GM23338 (cell line): ENCODE data around the gene BEST1. TPM values are rescaled to one million over a fixed set of nuclear protein-coding genes. Genes with fewer than 3 reads are reported as not detected.

Experiments
- ATAC-seq: fragments of 200-7000 bp; cut with Tn5 transposase; 3 replicates; pipeline ENCODE4 v1.9.1; 2020
- DNase-seq: peaks from one replicate; pipeline ENCODE4 v3.0.0-alpha.2; 2015; ENCODE audit warnings: low spot score
- H2AFZ ChIP-seq: fragments of 200-600 bp; sonication (generic); 2 replicates; pipeline ENCODE4 v1.8.0; 2016; ENCODE audit warnings: antibody characterized with exemption, mild to moderate bottlenecking, moderate library complexity
- H3F3A ChIP-seq: fragments of 200-600 bp; sonication (generic); replicated peaks from 2 replicates; pipeline ENCODE4 v1.8.0; 2017; ENCODE audit warnings: antibody characterized with exemption, mixed run types, low read depth
- H3K27ac ChIP-seq: fragments of 200-600 bp; sonication (generic); 2 replicates; pipeline ENCODE4 v1.6.1; 2016; ENCODE audit warnings: low read depth
- H3K27me3 ChIP-seq: fragments of 200-600 bp; sonication (generic); 2 replicates; pipeline ENCODE4 v1.8.0; 2016; ENCODE audit warnings: mild to moderate bottlenecking, mixed run types, moderate library complexity; ENCODE audit not compliant: insufficient read depth
- H3K36me3 ChIP-seq: fragments of 200-600 bp; sonication (generic); 2 replicates; pipeline ENCODE4 v1.8.0; 2016; ENCODE audit warnings: mild to moderate bottlenecking; ENCODE audit not compliant: insufficient read depth
- H3K4me1 ChIP-seq: fragments of 200-600 bp; sonication (generic); 2 replicates; pipeline ENCODE4 v1.8.0; 2016; ENCODE audit warnings: mild to moderate bottlenecking, moderate library complexity; ENCODE audit not compliant: insufficient read depth
- H3K4me2 ChIP-seq: fragments of 200-600 bp; sonication (generic); 2 replicates; pipeline ENCODE4 v1.7.1; 2017; ENCODE audit warnings: mixed run types
- H3K4me3 ChIP-seq: fragments of 200-600 bp; sonication (generic); 2 replicates; pipeline ENCODE4 v1.6.1; 2016; ENCODE audit warnings: mixed run types
- H3K79me2 ChIP-seq: fragments of 200-600 bp; sonication (generic); replicated peaks from 2 replicates; pipeline ENCODE4 v1.8.0; 2017; ENCODE audit warnings: mild to moderate bottlenecking; ENCODE audit not compliant: insufficient read depth
- H3K9me2 ChIP-seq: fragments of 200-600 bp; sonication (generic); 2 replicates; pipeline ENCODE4 v1.8.0; 2017; ENCODE audit not compliant: insufficient read depth
- H4K20me1 ChIP-seq: fragments of 200-600 bp; sonication (generic); replicated peaks from 2 replicates; pipeline ENCODE4 v1.8.0; 2017; ENCODE audit warnings: mild to moderate bottlenecking; ENCODE audit not compliant: insufficient read depth
- H3K27ac Mint-ChIP-seq: 2 replicates; pipeline ENCODE4 v1.8.0; 2020; ENCODE audit warnings: inconsistent platforms, mild to moderate bottlenecking, moderate library complexity, mixed read lengths
- H3K27me3 Mint-ChIP-seq: 3 replicates; pipeline ENCODE4 v1.8.0; 2022; ENCODE audit warnings: low read depth, mild to moderate bottlenecking, moderate library complexity, mixed read lengths, inconsistent platforms; ENCODE audit not compliant: insufficient read depth, poor library complexity
- H3K36me3 Mint-ChIP-seq: 3 replicates; pipeline ENCODE4 v1.8.0; 2021; ENCODE audit warnings: low read depth, mild to moderate bottlenecking, inconsistent platforms, moderate library complexity, mixed read lengths
- H3K4me1 Mint-ChIP-seq: 3 replicates; pipeline ENCODE4 v1.8.0; 2020; ENCODE audit warnings: mild to moderate bottlenecking, inconsistent platforms, mixed read lengths
- H3K4me3 Mint-ChIP-seq: 3 replicates; pipeline ENCODE4 v1.8.0; 2021; ENCODE audit warnings: moderate library complexity, mild to moderate bottlenecking, inconsistent platforms, mixed read lengths
- H3K9me3 Mint-ChIP-seq: 3 replicates; pipeline ENCODE4 v1.8.0; 2020; ENCODE audit warnings: moderate library complexity, mild to moderate bottlenecking, inconsistent platforms, mixed read lengths
- CREB1 ChIP-seq: fragments of 250-450 bp; sonication (Bioruptor Pico); IDR thresholded peaks from 2 replicates; pipeline ENCODE4 v1.5.0; 2020; ENCODE audit warnings: low read depth, mild to moderate bottlenecking, moderate library complexity
- ETS1 ChIP-seq: IDR thresholded peaks from 2 replicates; pipeline ENCODE4 v1.6.1; 2016; ENCODE audit warnings: antibody characterized with exemption
- EZH2 ChIP-seq: fragments of 200-600 bp; sonication (generic); IDR thresholded peaks from one replicate; pipeline ENCODE4 v1.8.0; 2017; ENCODE audit warnings: antibody characterized with exemption, mild to moderate bottlenecking, low read depth; ENCODE audit not compliant: unreplicated experiment
- EZH2phosphoT487 ChIP-seq: fragments of 200-600 bp; sonication (generic); IDR thresholded peaks from one replicate; pipeline ENCODE4 v1.8.1; 2018; ENCODE audit warnings: antibody characterized with exemption; ENCODE audit not compliant: unreplicated experiment
- JUNB ChIP-seq: IDR thresholded peaks from one replicate; pipeline ENCODE4 v1.6.1; 2016; ENCODE audit warnings: antibody characterized with exemption; ENCODE audit not compliant: unreplicated experiment
- NANOG ChIP-seq: IDR thresholded peaks from 2 replicates; pipeline ENCODE4 v1.6.1; 2016; ENCODE audit warnings: antibody characterized with exemption, borderline replicate concordance
- POLR2AphosphoS5 ChIP-seq: IDR thresholded peaks from 2 replicates; pipeline ENCODE4 v1.6.1; 2016; ENCODE audit warnings: antibody characterized with exemption, low read depth
- REST ChIP-seq: IDR thresholded peaks from one replicate; pipeline ENCODE4 v1.6.1; 2018; ENCODE audit warnings: antibody characterized with exemption; ENCODE audit not compliant: unreplicated experiment
- STAT1 ChIP-seq: IDR thresholded peaks from one replicate; pipeline ENCODE4 v1.6.1; 2016; ENCODE audit warnings: antibody characterized with exemption; ENCODE audit not compliant: unreplicated experiment
- ZNF114 ChIP-seq: fragments of 250-450 bp; sonication (Bioruptor Pico); IDR thresholded peaks from 2 replicates; pipeline ENCODE4 v1.5.0; 2020; ENCODE audit warnings: mild to moderate bottlenecking, moderate library complexity
- ZNF331 ChIP-seq: fragments of 250-450 bp; sonication (Bioruptor Pico); IDR thresholded peaks from 2 replicates; pipeline ENCODE4 v1.5.0; 2020; ENCODE audit warnings: low read depth, mild to moderate bottlenecking, moderate library complexity
- ZNF462 ChIP-seq: fragments of 250-450 bp; sonication (Bioruptor Pico); IDR thresholded peaks from 2 replicates; pipeline ENCODE4 v1.5.0; 2020; ENCODE audit warnings: mild to moderate bottlenecking, moderate library complexity
- polyA plus RNA-seq: library from polyadenylated mRNA; unstranded; fragments of >200 nt; fragmentation: Nextera tagmentation; extraction: Ambion mirVana; gene quantifications from 2 replicates; pipeline ENCODE4 v1.2.1, GENCODE V29; 2016
- total RNA-seq: library from RNA; depleted of rRNA; stranded (reverse); fragments of >200 nt; shearing (Covaris generic); gene quantifications from 2 replicates; pipeline ENCODE4 v1.2.3, GENCODE V29; 2014
- TF ChIP-seq, protein P1 (sequence below), 2 experiments: fragments of 200-600 bp in 1 of 2; sonication (generic) in 1 of 2; conservative IDR thresholded peaks; 2 replicates each; pipeline versions ENCODE4 v1.5.1 to v1.6.1; 2016 to 2017; ENCODE audit warnings: antibody characterized with exemption in 2 of 2, low read depth in 2 of 2, mild to moderate bottlenecking in 2 of 2, moderate library complexity in 1 of 2

BEST1 gene
- total and polyA plus RNA-seq, 2 experiments from 2014 or later: 0.35 to 0.44 TPM

GRCh38 chr11:61914471-61915171 is 35.5 kb upstream of the BEST1 start:
- no peak overlapping the region for H3K4me3 ChIP-seq
- no peaks in the 10 kb centered on the region for H3F3A ChIP-seq
- H3K27me3 Mint-ChIP-seq: peaks cover 38% of the 10 kb centered on the region
- H3K9me2 ChIP-seq: no peaks in the 10 kb centered on the region
- no peak overlapping the region for H3K4me2 ChIP-seq
- DNase-seq (no peak), ATAC-seq (no peak)
- no peak overlapping the region for H2AFZ ChIP-seq
- H3K27me3 ChIP-seq: peaks cover 23% of the 10 kb centered on the region
- TF ChIP-seq POLR2AphosphoS5 (no peak), ZNF331 (CRISPR knock-in tag) (no peak), CREB1 (CRISPR knock-in tag) (no peak), EZH2 (no peak), ZNF114 (CRISPR knock-in tag) (no peak), NANOG (no peak), JUNB (no peak), ETS1 (no peak), REST (no peak), STAT1 (no peak), EZH2phosphoT487 (no peak), ZNF462 (no peak)
- TF ChIP-seq, protein P1, sequence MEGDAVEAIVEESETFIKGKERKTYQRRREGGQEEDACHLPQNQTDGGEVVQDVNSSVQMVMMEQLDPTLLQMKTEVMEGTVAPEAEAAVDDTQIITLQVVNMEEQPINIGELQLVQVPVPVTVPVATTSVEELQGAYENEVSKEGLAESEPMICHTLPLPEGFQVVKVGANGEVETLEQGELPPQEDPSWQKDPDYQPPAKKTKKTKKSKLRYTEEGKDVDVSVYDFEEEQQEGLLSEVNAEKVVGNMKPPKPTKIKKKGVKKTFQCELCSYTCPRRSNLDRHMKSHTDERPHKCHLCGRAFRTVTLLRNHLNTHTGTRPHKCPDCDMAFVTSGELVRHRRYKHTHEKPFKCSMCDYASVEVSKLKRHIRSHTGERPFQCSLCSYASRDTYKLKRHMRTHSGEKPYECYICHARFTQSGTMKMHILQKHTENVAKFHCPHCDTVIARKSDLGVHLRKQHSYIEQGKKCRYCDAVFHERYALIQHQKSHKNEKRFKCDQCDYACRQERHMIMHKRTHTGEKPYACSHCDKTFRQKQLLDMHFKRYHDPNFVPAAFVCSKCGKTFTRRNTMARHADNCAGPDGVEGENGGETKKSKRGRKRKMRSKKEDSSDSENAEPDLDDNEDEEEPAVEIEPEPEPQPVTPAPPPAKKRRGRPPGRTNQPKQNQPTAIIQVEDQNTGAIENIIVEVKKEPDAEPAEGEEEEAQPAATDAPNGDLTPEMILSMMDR (conservative IDR thresholded peaks at IDR 0.05; ENCODE audit: low read depth in 2 of 2): no peak
- H3K4me3 Mint-ChIP-seq: no peak overlapping the region
- H3K79me2 ChIP-seq: no peaks in the 10 kb centered on the region
- H3K4me1 ChIP-seq: peaks cover 5% of the 10 kb centered on the region
- H3K9me3 Mint-ChIP-seq: no peaks in the 10 kb centered on the region; the same call in 2 of the 3 replicates
- peaks cover 10% of the 10 kb centered on the region; the same call in 2 of the 3 replicates for H3K4me1 Mint-ChIP-seq
- H3K27ac ChIP-seq: no peak overlapping the region
- H3K36me3 ChIP-seq: no peaks in the 10 kb centered on the region
- no peak overlapping the region for H3K27ac Mint-ChIP-seq
- H4K20me1 ChIP-seq: no peaks in the 10 kb centered on the region
- H3K36me3 Mint-ChIP-seq: no peaks in the 10 kb centered on the region; the same call in 2 of the 3 replicates
